HepG2 (cell line): ENCODE results near the gene PDIK1L. TPM values are rescaled to one million over a fixed set of nuclear protein-coding genes. Genes with fewer than 3 reads are reported as not detected.
A peak's percentile ranks its signal among the peaks of the same experiment; 100 is the strongest.

Experiments
- HINFP ChIP-seq: sonication (generic); formaldehyde crosslinking; IDR thresholded peaks from 2 replicates; pipeline ENCODE4 v1.4.0; 2020; ENCODE audit warnings: low read depth, mild to moderate bottlenecking, missing genetic modification reagents
- MBNL3 ChIP-seq: fragments of 250-450 bp; sonication (Bioruptor Pico); conservative IDR thresholded peaks from 2 replicates; pipeline ENCODE4 v1.8.0; 2022; ENCODE audit warnings: mild to moderate bottlenecking, inconsistent platforms
- MLLT10 ChIP-seq: sonication (generic); formaldehyde crosslinking; IDR thresholded peaks from 2 replicates; pipeline ENCODE4 v1.4.0; 2020; ENCODE audit warnings: missing genetic modification reagents
- MXD3 ChIP-seq: IDR thresholded peaks from 2 replicates; pipeline ENCODE4 v1.6.1; 2016; ENCODE audit warnings: mild to moderate bottlenecking, missing biosample characterization, missing genetic modification reagents
- NCOA1 ChIP-seq: sonication (generic); formaldehyde crosslinking; IDR thresholded peaks from 2 replicates; pipeline ENCODE4 v1.9.0; 2021; ENCODE audit warnings: missing genetic modification reagents
- NONO ChIP-seq, 2 experiments: fragments of 450-650 bp in 1 of 2; sonication (generic) in 1 of 2; formaldehyde crosslinking in 1 of 2; IDR thresholded peaks in 1 of 2; conservative IDR thresholded peaks in 1 of 2; 2 replicates each; pipeline versions ENCODE4 v1.6.1 to v1.8.0; 2017 to 2022; ENCODE audit warnings: mild to moderate bottlenecking in 1 of 2, missing genetic modification reagents in 1 of 2, moderate library complexity in 1 of 2
- SAP130 ChIP-seq: IDR thresholded peaks from 2 replicates; pipeline ENCODE4 v1.6.1; 2016; ENCODE audit warnings: low read depth
- ZNF17 ChIP-seq: sonication (generic); formaldehyde crosslinking; IDR thresholded peaks from 2 replicates; pipeline ENCODE4 v1.5.0; 2020; ENCODE audit warnings: mild to moderate bottlenecking, missing genetic modification reagents
- ZNF407 ChIP-seq: sonication (generic); formaldehyde crosslinking; IDR thresholded peaks from one replicate; pipeline ENCODE4 v1.5.1; 2020; ENCODE audit warnings: mild to moderate bottlenecking, missing genetic modification reagents; ENCODE audit errors: not compliant biosample characterization
- ZNF512 ChIP-seq: sonication (generic); formaldehyde crosslinking; IDR thresholded peaks from 2 replicates; pipeline ENCODE4 v1.4.0; 2020; ENCODE audit warnings: mild to moderate bottlenecking, missing genetic modification reagents
- ZNF597 ChIP-seq: sonication (generic); formaldehyde crosslinking; IDR thresholded peaks from 2 replicates; pipeline ENCODE4 v1.5.0; 2020; ENCODE audit warnings: missing genetic modification reagents
- ZNF614 ChIP-seq: IDR thresholded peaks from 2 replicates; pipeline ENCODE4 v1.6.1; 2018; ENCODE audit warnings: missing biosample characterization, missing genetic modification reagents, inconsistent platforms, borderline replicate concordance
- ZNF740 ChIP-seq: sonication (generic); formaldehyde crosslinking; IDR thresholded peaks from 2 replicates; pipeline ENCODE4 v1.4.0; 2020; ENCODE audit warnings: missing genetic modification reagents
- ZNF790 ChIP-seq: sonication (generic); formaldehyde crosslinking; IDR thresholded peaks from 2 replicates; pipeline ENCODE4 v1.8.0; 2022; ENCODE audit warnings: missing genetic modification reagents, mild to moderate bottlenecking, borderline replicate concordance
- polyA plus RNA-seq, 8 experiments: library from polyadenylated mRNA; depleted of rRNA in 3 of 8; stranded (reverse) in 7 of 8; unstranded in 1 of 8; fragments of >200 nt; fragmentation: Illumina TruSeq in 4 of 8; extraction: Trizol in 4 of 8; gene quantifications; 2 replicates each; pipeline versions ENCODE4 v1.2.1 to v1.2.3, GENCODE V29; 2011 to 2016; ENCODE audit warnings: low read depth in 4 of 8, missing spikeins in 1 of 8, mixed read lengths in 1 of 8; ENCODE audit not compliant: insufficient read depth in 1 of 8
- total RNA-seq, 5 experiments: library from RNA; depleted of rRNA; stranded (reverse); fragments of >200 nt; fragmentation: Illumina TruSeq; extraction: Trizol; gene quantifications; 2 replicates each; pipeline ENCODE4 v1.2.3, GENCODE V29; 2016; ENCODE audit warnings: low read depth in 1 of 5

Gene PDIK1L
- total and polyA plus RNA-seq, 2 of the 13 experiments (the other 11 are each of a cell fraction or from before 2014, with no cell fraction given) = 1.9 to 4.6 TPM

GRCh38 chr1:26110731-26111529 is 694 bp upstream of the PDIK1L start (continued):
- peak; percentile 24 for TF ChIP-seq ZNF407
- no peak for TF ChIP-seq NONO (IDR thresholded peaks at IDR 0.05)
- peak; percentile 49 for TF ChIP-seq NONO (CRISPR knock-in tag; conservative IDR thresholded peaks at IDR 0.05)
- TF ChIP-seq ZNF17 (CRISPR knock-in tag) = peak; percentile 96
- peak; percentile 47; the same call in 1 of the 2 replicates for TF ChIP-seq ZNF614 (CRISPR knock-in tag)
- TF ChIP-seq MXD3 (CRISPR knock-in tag) = peak; percentile 43; the same call in 1 of the 2 replicates
- no peak for TF ChIP-seq MLLT10 (CRISPR knock-in tag)
- no peak for TF ChIP-seq MBNL3 (CRISPR knock-in tag)
- TF ChIP-seq HINFP (CRISPR knock-in tag) = no peak
- TF ChIP-seq ZNF512 (CRISPR knock-in tag) = no peak
- peak; percentile 64 for TF ChIP-seq ZNF740
- TF ChIP-seq SAP130 (CRISPR knock-in tag) = peak; percentile 67
- no peak for TF ChIP-seq ZNF597 (CRISPR knock-in tag)
- 0 out of 2 replicates have a peak, but pooled peaks have one; percentile 69 for TF ChIP-seq ZNF790 (CRISPR knock-in tag)
- TF ChIP-seq NCOA1 = no peak
